NCI-H128 (cell line): ENCODE results near the gene ARL6IP1.
"Not testable (repeated sequence)": the region's sequence is repeated elsewhere in the genome, so short reads cannot be mapped to it uniquely, and the experiment has no call there.

Source experiments
- DNase-seq: peaks from one replicate; lab custom pipeline; 2025; ENCODE audit not compliant: unreplicated experiment; lab: John Stamatoyannopoulos, UW

The ARL6IP1 gene

DNA sequence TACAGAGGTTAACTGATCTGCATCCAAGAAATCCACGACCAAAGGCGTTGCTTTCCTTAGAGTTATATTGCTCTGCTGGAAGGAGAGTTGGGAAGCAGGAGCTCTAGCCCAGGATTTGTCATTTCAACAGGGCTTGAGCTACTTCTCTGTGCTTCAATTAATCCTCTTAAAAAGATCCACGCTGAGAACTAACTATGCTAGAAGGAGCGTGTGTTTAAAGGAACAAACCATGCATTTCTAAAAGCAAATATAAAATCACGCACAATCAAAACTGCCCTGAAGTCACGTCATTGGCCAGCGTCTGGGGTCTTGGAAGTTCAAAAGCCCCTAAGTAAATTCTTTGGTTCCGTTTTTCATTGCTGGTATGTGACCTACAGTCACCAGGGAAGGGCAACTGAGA lies 1.1 kb downstream of the ARL6IP1 start:
- no peak for DNase-seq

DNA sequence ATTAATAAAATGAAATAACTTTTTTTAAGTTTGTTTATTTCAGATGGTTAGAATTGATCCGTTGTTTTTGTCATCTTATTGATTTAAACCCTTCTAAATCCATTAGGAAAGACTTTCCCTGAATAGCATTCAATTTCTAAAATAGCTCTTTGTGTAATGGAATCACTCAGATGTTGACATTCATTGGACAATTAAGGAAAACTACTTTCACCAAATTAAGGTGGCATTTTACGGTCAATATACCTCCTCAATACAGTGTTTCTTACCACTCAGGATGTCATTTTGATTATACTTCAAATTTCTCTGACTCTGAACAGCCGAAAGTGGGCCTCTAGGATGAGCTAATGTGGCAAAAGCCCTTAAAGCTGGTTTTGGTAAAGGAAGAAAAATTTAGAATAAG lies 1.8 kb downstream of the ARL6IP1 start:
- DNase-seq = no peak

DNA sequence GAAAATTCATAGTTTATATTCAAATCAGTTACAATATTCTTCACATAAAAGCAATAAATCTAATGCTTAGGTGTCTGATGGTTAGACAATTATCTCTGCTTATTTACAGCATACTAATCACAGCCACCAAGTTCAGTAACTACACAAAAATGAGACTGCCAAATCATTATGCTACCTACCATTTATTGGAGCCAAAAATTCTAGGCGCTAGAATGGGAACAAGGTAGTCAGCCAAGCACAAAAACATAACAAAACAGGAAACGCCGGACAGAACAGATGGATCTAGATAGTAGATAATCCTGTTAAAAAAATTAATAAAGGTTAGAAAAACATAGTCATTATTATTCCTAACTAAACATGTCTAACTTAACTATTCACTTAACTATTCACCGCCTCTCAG lies 3.6 kb downstream of the ARL6IP1 start:
- DNase-seq = no peak

DNA sequence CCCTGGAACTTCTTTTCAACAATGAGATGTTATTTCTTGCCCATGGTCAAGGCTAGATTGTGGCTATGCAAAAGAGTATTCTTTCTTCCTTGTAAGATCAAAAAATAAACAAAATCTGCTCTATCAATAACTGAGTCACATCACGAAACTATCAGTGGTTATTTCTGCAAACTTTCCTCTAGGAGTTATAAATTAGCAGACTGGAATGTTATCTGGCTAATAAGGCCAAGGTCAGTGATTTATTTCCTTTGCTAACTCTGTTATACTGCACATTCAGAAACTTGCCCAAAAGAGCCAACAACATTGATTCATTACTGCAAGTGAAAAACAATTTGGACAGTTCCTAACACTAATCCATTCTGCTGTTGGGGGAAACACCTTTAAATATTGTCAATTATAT lies 5.0 kb downstream of the ARL6IP1 start:
- DNase-seq = no peak

DNA sequence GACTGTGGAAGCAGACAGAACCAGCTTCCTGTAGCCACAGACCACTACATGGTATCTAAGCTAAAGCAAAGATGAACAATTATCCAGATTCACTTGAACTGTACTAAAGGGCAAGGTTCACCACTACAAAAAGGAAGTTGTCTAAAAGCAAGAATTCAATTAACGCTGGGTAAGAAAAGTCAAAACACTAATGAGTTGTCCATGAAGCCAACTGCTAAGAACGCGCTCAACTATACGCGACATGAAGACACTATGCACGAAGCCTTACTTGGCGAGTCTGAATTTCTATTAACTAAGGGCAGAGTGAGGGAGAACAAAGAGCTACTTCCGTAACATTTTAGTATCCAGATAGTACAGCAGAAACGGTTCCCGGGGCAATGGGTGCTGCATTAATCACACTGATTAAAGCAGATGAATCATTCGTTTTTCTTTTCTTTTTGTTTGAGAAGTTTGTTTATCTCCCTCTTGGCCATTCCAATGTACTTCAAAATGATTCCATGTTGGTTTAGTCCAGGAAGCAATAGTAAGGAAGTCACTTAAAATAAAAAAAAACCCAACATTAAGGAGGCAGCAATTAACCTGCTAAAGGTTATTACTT lies 8.4 kb downstream of the ARL6IP1 start:
- DNase-seq = no peak

DNA sequence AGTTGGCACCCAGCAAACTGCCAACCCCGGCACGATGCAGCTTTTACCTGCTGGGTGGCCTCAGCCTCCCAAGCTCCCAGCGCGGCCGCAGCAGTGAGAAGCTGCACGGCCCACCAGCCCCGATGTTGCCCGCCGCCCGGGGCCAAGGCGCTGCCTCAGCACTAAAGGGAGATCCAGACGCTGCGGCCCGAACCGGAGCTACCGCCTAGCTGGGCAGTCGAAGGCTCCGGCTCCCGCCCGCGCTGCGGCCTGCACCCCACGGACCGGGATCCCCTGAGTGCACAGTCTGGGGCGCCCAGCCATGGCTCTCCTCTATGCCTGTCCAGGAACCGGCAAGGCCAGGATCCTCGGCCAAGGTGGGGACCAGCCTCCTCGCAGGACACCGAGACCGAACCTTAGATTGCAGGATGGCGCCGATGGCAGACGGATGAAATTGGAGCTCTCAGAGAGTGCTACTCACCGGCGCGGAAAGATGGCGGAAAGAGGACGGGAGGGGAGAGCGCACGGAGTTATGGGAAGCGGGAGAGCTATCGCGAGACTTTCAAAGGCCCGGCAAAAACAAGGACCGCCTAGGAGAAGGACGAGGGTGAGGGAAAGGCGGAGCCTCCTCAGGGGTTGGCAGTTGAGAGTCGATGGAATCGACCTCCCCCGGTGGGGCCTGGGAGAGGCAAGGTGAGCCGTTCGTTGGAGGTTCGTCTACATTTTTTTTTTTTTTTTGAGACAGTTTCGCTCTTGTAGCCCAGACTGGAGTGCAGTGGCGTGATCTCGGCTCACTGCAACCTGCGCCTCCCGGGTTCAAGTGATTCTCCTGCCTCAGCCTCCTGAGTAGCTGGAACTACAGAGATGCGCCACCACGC lies 11.3 kb downstream of the ARL6IP1 start, which contains the start of gene RPS15A:
Gene RPS15A (minus strand): TSS at position 485 of the 857 bp plus-strand sequence. CDS start 1,221 bp downstream, outside the sequence.
- DNase-seq = peak; percentile 83

DNA sequence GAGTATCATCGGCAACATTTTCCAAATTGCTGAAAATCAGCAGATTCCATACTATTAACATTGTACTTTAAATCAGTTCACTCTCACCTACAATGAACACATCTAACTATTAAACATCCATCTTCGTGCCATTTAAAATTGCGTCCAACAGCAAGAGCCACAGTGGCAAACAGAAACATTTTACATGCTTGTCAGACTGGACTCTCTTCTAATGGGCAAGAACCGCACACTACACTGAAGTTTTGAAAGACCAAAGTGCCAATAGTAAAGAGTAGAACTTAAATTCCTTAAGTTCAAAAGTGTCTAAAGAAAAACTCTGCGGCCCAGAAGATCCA lies 11.9 kb downstream of the ARL6IP1 start:
- DNase-seq = no peak

DNA sequence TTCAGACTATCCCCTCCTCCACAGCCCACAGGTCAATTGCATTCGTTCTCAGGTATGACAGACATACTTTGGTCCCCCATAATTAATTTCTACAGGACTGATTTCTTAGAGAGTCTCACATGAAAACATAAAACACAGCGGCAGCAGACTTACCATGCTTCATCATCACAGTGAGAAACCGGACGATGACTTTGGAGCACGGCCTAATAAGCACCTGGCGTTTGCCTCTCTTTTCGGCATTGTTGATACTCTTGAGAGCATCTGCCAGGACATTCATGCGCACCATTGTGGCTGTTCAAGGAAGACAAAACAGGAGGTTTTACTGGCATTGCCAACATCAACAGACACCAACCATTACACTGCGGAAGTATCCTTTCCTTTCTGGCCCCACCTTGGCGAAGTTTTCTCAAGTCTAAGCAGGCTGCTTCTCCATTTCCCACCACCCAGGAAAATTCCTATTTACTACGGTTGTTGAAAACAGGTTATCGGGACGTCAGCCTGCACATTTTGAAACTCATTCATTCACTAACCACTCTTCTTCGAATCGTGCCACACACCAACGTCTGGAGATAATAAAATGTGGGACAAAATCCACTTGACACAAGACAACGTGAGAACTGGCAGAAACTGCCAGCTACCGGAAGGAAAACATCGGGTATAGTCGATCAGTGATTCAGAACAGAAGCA lies 12.4 kb downstream of the ARL6IP1 start:
- no peak for DNase-seq

DNA sequence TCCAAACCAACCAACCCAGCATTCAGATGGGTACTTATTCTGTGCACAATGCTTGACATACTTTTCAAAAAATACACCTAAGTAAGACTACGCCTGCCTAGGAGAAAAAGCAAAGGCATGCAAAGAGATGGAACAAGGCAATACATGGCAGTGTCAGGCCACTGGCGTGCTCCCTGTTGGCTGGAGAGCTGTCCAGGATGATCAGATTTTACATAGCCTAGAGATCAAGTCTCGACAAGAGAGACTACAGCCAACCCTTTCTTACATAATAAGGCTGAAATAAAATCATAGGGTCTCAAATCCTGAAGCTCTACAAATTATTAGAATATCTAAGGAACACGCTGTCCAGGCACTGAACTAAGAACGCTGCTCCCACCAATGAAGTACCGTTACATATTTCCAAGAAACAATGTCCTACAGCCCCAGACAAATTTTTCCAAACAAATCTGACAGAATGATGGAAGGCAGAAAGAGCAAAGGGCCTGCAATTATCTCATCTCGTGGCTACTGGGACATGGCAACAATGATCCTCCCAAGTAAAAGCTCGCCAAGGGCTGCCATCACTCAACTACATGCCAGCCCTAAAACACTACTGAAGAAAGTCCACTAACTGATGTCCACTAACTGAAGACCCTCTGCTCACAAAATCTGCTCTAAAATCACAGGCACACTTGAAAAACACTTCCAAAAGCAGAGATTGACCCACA lies 16.3 kb downstream of the ARL6IP1 start:
- no peak for DNase-seq

DNA sequence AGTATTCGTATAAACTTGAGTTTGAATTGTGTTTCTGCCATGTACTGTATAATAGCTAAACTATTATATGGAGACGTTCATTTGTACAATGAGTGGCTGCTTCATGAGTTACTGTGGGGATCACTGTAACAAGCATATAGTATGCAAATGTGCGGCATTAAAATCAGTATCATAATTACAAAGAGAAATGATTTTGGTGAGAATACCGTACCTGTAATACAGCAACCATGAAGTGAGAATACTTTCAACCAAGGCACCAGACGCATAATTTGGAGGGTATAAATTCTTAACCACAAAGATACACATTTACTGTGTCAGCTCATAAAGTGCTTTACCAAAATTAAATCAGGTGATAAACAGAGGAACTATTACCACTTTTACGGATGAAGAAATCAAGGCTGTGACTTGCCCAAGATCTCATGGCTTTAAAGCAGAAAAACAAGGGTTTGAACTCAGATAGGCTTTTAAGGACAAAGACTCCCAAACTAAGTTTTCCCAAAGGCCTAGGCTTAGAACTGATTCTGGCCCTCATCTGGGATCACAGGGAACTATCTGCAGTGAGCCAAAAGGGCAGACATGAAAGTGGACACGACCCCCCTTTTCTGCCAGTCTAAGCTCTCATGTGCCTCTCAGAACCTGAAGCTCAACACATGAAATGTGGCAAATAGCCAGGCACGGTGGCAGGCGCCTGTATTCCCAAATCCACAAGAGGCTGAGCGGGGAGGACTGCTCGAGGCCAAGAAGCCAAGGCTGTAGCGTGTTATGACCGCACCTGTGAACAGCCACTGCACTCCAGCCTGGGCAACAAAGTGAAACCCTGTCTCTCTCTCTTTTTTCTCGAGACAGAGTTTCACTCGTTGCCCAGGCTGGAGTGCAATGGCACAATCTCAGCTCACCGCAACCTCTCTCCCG lies 17.7 kb downstream of the ARL6IP1 start:
- no peak for DNase-seq

DNA sequence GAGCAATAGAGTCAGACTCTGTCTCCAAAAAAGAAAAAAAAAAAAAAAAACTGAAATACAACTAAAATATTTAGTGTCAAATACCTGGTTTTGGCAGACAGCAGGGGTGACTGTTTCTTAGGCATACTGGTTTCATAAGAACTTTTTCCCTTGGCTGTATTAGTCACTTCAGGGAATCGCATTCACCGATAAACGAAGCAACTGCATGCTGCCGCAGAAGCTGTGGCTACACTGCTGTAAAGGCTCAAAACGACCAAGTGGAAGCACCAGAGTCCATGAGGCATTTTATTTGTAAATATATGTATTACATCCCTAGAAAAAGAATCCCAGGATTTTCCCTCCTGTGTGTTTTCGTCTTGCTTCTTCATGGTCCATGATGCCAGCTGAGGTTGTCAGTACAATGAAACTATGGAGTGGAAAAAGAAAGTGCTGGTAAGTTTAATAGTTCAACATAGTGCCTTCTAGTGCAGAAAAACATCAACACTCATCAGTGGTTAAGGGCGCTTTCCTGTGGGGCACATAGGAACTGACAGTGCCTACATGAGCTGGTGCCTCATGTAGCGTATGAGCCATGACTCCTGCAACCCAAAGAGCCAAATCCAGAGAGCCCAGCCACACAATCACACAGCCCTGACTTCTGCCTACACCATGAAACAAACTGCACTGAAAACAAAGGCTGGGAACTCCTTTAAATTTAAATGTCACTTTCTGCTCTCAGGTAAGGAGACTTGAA lies 18.5 kb downstream of the ARL6IP1 start:
- no peak for DNase-seq

DNA sequence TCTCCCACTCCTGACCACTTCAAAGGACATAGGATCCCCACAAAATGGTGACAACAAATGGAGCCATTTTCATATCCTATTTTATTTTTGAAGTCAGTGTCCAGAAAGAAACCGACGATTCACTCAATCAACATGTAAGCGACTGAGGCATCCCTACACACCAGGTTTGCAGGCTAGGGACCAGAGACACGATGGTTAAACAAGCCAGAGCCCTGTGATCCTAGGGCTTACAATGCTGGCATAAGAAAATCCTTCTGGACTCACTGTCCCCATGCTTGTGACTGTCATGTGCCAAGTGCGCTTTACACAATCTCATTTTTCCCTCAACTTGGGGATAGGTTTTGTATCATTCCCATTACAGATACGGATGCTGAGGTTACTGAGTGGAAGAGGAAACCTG lies 20.1 kb downstream of the ARL6IP1 start:
- not testable (repeated sequence) for DNase-seq

DNA sequence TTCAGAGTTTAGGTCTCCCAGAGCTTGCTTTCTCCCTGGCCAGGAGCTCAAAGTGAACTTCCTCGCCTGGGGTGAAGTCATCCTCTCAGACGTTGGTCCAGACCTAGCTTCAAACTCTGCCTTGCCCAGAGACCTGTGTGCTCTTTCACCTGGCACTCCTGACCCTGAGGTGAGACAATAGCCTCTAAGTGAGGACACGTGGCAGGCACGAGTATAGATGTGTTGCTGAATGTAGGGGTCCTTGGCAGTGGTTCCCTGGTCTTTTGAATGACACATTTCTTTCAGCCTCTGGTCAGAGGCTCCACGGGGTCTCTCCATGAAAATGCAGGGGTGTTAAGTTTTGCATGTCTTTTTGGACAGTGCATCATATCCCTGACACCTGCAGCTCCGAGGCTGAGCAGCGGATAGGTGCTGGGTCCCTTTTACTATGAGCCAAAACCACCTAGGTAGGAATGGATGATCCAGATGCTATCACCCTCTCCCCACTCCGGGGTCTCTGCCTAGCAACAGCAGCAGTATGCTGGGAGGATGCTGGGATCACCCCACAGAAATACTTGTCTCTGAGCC lies 20.8 kb downstream of the ARL6IP1 start:
- DNase-seq = not testable (repeated sequence)

DNA sequence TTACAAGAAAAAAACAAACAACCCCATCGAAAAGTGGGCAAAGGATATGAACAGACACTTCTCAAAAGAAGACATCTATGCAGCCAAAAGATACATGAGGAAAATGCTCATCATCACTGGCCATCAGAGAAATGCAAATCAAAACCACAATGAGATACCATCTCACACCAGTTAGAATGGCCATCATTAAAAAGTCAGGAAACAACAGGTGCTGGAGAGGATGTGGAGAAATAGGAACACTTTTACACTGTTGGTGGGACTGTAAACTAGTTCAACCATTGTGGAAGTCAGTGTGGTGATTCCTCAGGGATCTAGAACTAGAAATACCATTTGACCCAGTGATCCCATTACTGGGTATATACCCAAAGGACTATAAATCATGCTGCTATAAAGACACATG lies 23.7 kb downstream of the ARL6IP1 start:
- DNase-seq = not testable (repeated sequence)

DNA sequence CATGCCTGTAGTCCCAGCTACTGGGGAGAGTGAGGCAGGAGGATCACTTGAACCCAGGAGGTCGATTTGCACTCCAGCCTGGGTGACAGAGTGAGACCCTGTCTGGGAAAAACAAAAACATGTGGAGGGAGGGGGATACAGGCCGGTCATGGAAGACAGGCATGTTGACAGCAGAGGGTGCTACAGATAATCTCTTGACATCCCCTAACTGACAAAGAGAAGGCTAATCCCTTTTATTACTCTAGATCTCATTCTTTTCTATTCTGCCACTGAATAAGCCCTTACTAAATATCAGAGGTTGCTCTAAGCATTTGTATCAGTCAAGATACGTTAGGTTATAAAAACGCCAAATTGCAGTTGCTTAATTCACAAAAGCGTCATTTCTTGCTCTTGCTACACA lies 25.0 kb downstream of the ARL6IP1 start:
- not testable (repeated sequence) for DNase-seq

DNA sequence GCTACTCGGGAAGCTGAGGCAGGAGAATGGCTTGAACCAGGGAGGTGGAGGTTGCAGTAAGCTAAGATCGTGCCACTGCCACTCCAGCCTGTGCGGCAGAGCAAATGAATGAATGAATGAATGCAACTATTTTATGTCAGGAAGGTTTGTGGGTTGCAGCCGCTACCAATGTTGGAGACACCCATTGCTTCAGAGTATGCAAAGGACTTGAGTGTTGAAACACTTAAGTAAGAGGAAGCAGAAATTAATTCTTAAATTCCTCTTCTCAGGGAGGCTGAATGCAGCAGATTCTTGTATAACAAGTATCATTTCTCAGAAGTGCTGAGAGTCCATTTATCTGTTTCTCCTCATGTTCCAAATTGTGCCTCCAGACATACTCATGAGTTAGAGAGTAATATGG lies 26.7 kb downstream of the ARL6IP1 start:
- not testable (repeated sequence) for DNase-seq

DNA sequence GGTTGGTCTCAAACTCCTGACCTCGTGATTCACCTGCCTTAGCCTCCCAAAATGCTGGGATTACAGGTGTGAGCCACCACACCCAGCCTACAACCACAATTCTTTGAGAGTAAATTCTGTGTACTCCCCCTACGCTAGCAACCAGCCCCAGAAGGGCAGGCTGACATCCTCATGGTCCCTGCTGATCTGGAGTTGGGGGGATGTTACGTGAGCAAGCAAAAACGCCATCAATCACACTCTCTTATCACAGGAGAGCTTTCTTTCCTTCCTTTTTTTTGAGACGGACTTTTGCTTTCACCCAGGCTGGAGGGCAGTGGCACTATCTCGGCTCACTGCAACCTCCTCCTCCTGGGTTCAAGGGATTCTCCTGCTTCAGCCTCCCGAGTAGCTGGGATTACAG lies 29.2 kb downstream of the ARL6IP1 start:
- DNase-seq = not testable (repeated sequence)

DNA sequence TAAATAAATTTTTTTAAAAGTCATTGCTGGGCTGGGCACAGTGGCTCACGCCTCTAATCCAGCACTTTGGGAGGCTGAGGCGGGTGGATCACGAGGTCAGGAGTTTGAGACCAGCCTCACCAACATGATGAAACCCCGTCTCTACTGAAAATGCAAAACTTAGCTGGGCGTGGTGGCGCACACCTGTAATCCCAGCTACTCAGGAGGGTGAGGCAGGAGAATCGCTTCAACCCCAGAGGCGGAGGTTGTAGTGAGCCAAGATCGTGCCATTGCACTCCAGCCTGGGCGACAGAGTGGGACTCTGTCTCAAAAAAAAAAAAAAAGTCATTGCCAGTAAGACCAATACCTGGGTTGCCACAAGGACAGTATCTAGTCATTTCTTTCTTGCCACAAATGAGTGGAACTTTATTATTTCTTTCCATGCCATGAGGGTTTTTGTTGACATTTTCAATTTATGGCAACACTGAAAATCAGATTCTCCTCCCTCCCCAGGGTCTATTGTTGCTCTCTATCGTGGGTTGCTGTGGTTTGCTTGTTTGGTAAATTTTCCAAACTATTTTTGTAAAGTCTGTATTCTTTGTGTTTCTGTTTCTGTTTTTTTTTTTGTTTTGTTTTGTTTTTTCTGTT lies 30.9 kb downstream of the ARL6IP1 start:
- DNase-seq = not testable (repeated sequence)

DNA sequence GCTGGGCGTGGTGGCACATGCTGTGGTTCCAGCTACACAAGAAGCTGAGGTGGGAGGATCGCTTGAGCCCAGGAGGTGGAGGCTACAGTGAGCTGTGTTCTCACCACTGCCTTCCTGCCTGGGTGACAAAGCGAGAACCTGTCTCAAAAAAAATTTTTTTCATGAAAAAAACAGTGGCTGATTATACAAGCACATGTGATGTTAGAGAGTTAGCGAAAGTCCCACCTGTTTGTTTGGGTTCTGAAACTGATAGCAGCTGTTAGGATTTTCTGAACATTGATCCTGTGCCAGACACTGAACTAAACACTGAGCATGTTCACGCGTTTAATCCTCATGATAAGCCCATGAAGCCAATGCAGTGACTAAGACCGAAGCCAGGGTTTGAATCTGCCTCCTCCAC lies 34.1 kb downstream of the ARL6IP1 start:
- not testable (repeated sequence) for DNase-seq
